ENCODE measurements around the gene CLASRP.
"Not testable (repeated sequence)": the region's sequence is repeated elsewhere in the genome, so short reads cannot be mapped to it uniquely, and the experiment has no call there.

Gene CLASRP

GRCh38 chr19:45102481-45102880 lies 63.6 kb downstream of the CLASRP start:
- no peak for DNase-seq (ENCODE audit: low read depth)

GRCh38 chr19:45103156-45103507 lies 64.3 kb downstream of the CLASRP start:
- no peak for DNase-seq (ENCODE audit: low read depth)

- DNase-seq (ENCODE audit: low read depth) = no peak
Measured at GRCh38 chr19:45103508-45104319, 64.9 kb downstream of the CLASRP start.

GRCh38 chr19:45104658-45105349 lies 66.0 kb downstream of the CLASRP start:
- no peak for DNase-seq (ENCODE audit: low read depth)

GRCh38 chr19:45106363-45106762 lies 67.5 kb downstream of the CLASRP start:
- DNase-seq (ENCODE audit: low read depth) = not testable (repeated sequence)

GRCh38 chr19:45107621-45108150 lies 68.8 kb downstream of the CLASRP start:
- no peak for DNase-seq (ENCODE audit: low read depth)

GRCh38 chr19:45110851-45111266 lies 72.0 kb downstream of the CLASRP start:
- no peak for DNase-seq (ENCODE audit: low read depth)

GRCh38 chr19:45112111-45112827 lies 73.4 kb downstream of the CLASRP start:
- DNase-seq (ENCODE audit: low read depth) = no peak

- no peak for DNase-seq (ENCODE audit: low read depth)
Measured at GRCh38 chr19:45113628-45114027, 74.8 kb downstream of the CLASRP start.

- no peak for DNase-seq (ENCODE audit: low read depth)
Measured at GRCh38 chr19:45114116-45114515, 75.3 kb downstream of the CLASRP start.

- no peak for DNase-seq (ENCODE audit: low read depth)
Measured at GRCh38 chr19:45115809-45116615, 77.2 kb downstream of the CLASRP start.

GRCh38 chr19:45117167-45117594 lies 78.3 kb downstream of the CLASRP start:
- DNase-seq (ENCODE audit: low read depth) = peak; percentile 69

GRCh38 chr19:45117671-45118070 lies 78.8 kb downstream of the CLASRP start:
- no peak for DNase-seq (ENCODE audit: low read depth)

GRCh38 chr19:45118106-45118505 lies 79.3 kb downstream of the CLASRP start:
- DNase-seq (ENCODE audit: low read depth) = no peak

- DNase-seq (ENCODE audit: low read depth) = not testable (repeated sequence)
Measured at GRCh38 chr19:45118591-45119355, 79.9 kb downstream of the CLASRP start.

- no peak for DNase-seq (ENCODE audit: low read depth)
Measured at GRCh38 chr19:45119582-45119981, 80.7 kb downstream of the CLASRP start.

Measured in activated T-cell treated with anti-CD3 and anti-CD28 coated beads for 48 hours (primary cell).